SK-N-SH treated with all-trans-retinoic acid at 6 μM for 48 hours (cell line): ENCODE results near the gene PHGDH.

ENCODE experiments used
- CSRNP3 ChIP-seq: fragments of 250-450 bp; sonication (Bioruptor Pico); IDR thresholded peaks from 2 replicates; pipeline ENCODE4 v1.5.1; 2021; ENCODE audit warnings: mild to moderate bottlenecking, moderate library complexity
- GLIS3 ChIP-seq: fragments of 250-450 bp; sonication (Bioruptor Pico); IDR thresholded peaks from 2 replicates; pipeline ENCODE4 v1.5.0; 2020; ENCODE audit warnings: mild to moderate bottlenecking, moderate library complexity
- OSR1 ChIP-seq: fragments of 250-450 bp; sonication (Bioruptor Pico); IDR thresholded peaks from 2 replicates; pipeline ENCODE4 v1.8.0; 2022; ENCODE audit warnings: moderate library complexity, mild to moderate bottlenecking, inconsistent platforms
- PATZ1 ChIP-seq: fragments of 250-450 bp; sonication (Bioruptor Pico); IDR thresholded peaks from 2 replicates; pipeline ENCODE4 v1.8.0; 2020; ENCODE audit warnings: mild to moderate bottlenecking, moderate library complexity, borderline replicate concordance
- POU6F1 ChIP-seq: fragments of 250-450 bp; sonication (Bioruptor Pico); IDR thresholded peaks from 2 replicates; pipeline ENCODE4 v1.8.0; 2021; ENCODE audit warnings: low read depth, mild to moderate bottlenecking, moderate library complexity, borderline replicate concordance
- PPARA ChIP-seq: fragments of 250-450 bp; sonication (Bioruptor Pico); IDR thresholded peaks from 2 replicates; pipeline ENCODE4 v1.5.0; 2020; ENCODE audit warnings: mild to moderate bottlenecking, borderline replicate concordance
- RARB ChIP-seq: fragments of 250-450 bp; sonication (Bioruptor Pico); IDR thresholded peaks from 2 replicates; pipeline ENCODE4 v1.8.0; 2021; ENCODE audit warnings: mild to moderate bottlenecking, moderate library complexity
- TCF4 ChIP-seq: fragments of 250-450 bp; sonication (Bioruptor Pico); IDR thresholded peaks from 2 replicates; pipeline ENCODE4 v1.8.0; 2021; ENCODE audit warnings: mild to moderate bottlenecking, moderate library complexity, borderline replicate concordance
- TSHZ2 ChIP-seq: fragments of 250-450 bp; sonication (Bioruptor Pico); IDR thresholded peaks from 2 replicates; pipeline ENCODE4 v1.5.0; 2020; ENCODE audit warnings: mild to moderate bottlenecking, moderate library complexity
- ZC3H10 ChIP-seq: fragments of 250-450 bp; sonication (Bioruptor Pico); IDR thresholded peaks from 2 replicates; pipeline ENCODE4 v1.5.1; 2021; ENCODE audit warnings: mild to moderate bottlenecking, moderate library complexity
- ZFP30 ChIP-seq: fragments of 450-650 bp; formaldehyde crosslinking; IDR thresholded peaks from 2 replicates; pipeline ENCODE4 v1.5.0; 2022; ENCODE audit warnings: mild to moderate bottlenecking, moderate library complexity
- ZNF565 ChIP-seq: fragments of 450-650 bp; formaldehyde crosslinking; conservative IDR thresholded peaks from 2 replicates; pipeline ENCODE4 v1.5.0; 2020; ENCODE audit warnings: low read depth, mild to moderate bottlenecking, moderate library complexity
- ZNF8 ChIP-seq: fragments of 450-650 bp; formaldehyde crosslinking; IDR thresholded peaks from 2 replicates; pipeline ENCODE4 v1.5.0; 2020; ENCODE audit warnings: mild to moderate bottlenecking, moderate library complexity

GRCh38 chr1:119679223-119679622, 32.5 kb upstream of the PHGDH start:
- TF ChIP-seq TCF4 (CRISPR knock-in tag) (no peak), ZFP30 (CRISPR knock-in tag) (no peak), PATZ1 (CRISPR knock-in tag) (no peak), POU6F1 (no peak), TSHZ2 (CRISPR knock-in tag) (no peak), GLIS3 (CRISPR knock-in tag) (no peak), ZNF8 (CRISPR knock-in tag) (no peak), ZC3H10 (CRISPR knock-in tag) (no peak), PPARA (no peak), ZNF565 (CRISPR knock-in tag) (no peak), CSRNP3 (CRISPR knock-in tag) (no peak), RARB (CRISPR knock-in tag) (no peak), OSR1 (CRISPR knock-in tag) (no peak)
